ENCODE data around the gene SPTBN2.
A peak's percentile ranks its signal among the peaks of the same experiment; 100 is the strongest.

The SPTBN2 gene

GRCh38 chr11:66700742-66701141 is 28.3 kb downstream of the SPTBN2 start:
- no peak for DNase-seq

- DNase-seq, result no peak
Observed at GRCh38 chr11:66700337-66700736, 28.7 kb downstream of the SPTBN2 start.

GRCh38 chr11:66698491-66698890 is 30.5 kb downstream of the SPTBN2 start:
- no peak for DNase-seq

DNA sequence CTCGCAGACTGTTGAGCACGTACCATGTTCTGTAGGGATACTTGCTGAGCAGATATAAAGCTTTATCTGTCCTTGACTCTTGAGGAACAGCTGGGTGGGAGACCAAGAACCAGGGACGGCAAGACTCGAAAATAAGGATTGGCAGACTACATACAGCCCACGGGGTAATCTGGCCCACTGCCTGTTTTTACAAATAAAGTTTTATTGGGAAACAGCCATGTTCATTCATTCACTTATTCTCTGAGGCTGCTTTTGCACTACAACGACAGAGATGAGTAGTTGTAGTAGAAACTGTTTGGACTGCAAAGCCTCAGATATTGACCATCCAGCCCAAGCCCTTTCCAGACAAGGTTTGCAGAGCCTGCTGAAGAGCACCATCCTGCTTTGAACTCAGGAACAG is 31.0 kb downstream of the SPTBN2 start:
- DNase-seq, result no peak

DNA sequence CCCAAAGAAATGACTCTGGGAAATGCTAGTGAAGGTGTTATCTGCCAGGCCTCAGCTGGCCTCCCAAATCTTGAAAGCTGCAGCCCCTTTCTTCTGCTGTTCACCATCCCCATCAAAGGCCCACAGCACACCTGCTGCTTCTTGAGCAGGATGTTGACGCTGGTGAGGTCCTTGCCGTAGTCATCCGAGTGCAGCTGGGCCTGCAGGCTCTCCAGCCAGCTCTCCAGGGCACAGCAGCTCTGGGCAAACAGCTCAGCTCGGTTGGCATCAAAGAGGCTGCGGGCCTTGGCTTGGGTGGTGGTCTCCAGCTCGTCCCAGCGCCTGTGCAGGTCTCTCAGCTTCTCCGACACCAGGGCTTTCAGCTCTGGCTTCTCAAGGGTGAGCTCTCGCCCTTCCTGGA is 32.9 kb downstream of the SPTBN2 start:
- DNase-seq, result no peak

DNA sequence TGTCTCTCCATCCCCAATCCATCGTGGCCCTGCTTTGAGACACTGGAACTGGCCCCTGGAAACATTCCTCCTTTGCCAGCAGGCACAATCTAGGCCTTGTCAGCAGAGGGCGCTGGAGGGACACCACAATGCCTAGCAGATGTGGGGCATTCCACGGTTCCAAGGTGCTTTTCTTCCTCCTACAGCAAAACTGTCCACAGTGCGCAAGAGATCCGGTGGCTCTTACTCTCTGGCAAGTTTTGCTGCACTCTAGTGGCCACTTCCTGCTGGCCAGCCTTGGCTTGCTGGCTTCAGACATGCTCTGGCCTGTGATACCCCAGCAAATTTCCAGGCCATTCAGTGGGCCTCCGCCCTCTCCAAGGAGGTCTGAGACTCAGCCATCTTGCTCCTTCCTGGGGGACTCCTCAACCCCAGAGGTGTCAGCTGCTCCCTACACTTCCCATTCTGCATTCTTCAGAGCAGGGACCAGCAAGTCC is 34.2 kb downstream of the SPTBN2 start:
- peak; percentile 78 to 84 for DNase-seq

DNA sequence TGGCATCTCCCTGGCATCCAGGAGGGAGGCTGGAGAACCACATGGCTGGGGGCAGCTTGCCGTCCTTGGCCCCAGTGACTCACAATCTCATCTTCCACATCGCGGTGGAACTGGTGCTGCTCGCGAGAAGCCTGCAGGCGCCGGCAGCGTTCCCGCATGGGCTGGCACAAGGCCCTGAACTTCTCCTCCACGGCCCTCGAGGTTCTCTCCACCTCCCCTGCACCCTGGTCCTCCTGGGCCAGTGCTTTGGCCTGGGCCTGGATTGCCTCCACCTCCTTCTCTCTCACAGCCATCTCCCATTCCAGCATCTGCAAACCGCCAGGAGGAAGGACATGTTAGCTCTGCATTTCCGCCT is 35.0 kb downstream of the SPTBN2 start:
- DNase-seq, result no peak

GRCh38 chr11:66693356-66694055 is 35.5 kb downstream of the SPTBN2 start:
- no peak for DNase-seq

DNA sequence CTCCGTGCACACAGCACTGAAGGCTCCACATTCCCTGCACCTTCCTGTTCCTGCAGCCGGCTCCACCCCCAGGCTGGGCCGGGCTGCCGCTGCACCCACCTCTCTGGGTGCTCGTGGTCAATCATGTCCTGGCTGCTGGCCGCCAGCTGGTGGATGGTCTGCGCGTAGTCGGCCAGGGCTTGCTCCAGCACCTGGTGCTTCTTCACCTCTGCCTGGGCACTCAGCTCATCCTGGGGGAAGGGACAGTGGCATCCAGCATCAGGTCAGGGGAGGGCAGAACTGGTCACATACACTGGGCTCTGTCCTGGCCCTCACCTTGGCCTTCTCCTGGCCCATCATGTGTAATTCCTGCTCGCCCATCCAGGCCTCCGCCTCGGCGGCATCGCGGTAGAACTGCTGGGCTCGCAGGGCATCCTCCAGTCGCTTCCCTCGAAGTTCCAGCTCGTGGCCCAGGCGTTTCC is 36.1 kb downstream of the SPTBN2 start:
- no peak for DNase-seq

DNA sequence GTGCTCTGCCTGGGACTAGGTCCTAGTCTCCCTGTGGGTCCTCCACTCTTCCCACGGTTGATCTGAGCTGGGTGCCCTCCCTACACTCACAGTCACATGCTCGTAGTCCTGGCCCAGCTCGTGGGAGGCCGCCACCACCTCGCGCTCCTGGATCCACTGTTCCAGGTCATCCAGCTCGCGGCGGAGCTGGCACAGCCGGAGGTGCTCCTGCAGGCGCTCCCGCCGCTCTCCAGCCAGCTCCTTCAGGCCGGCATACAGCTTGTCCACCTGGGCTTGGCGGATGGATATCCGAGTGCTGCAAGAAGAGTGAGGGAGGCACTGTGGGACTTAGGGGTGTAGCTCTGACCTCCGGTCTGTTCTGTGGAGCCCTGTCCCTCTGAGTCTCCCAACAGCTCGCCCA is 36.6 kb downstream of the SPTBN2 start:
- no peak for DNase-seq

DNA sequence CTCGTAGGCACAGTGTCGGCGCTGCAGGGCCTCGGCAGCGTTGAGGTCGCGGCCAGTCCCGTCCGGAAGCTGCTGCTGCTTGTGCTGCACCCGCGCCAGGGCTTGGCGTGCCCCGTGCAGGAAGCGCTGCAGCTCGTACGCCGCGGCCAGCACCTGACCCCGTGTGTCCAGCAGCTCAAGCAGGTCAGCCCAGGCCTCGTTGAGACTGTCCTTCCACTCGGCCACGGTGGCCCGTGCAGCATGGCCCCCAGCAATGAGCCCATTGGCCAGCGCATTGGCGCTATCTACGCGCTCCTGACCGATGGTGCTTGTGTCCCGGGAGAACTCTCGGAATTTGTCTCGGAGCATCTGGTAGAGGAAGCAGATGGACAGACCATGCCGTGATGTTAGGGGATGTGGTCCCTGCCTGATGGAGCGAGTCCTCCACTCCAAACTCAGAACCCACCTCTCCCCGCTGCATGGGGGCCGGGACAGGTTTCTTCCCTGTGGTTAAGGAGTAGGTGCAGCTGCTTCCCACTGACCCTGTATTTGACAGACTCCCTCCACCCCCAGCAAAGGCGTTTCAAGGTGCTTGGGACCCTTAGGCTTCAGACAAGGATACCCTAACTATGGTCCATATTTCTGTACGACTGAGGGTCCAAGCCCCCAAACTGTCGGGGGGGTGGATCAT is 37.6 kb downstream of the SPTBN2 start:
- no peak for DNase-seq

GRCh38 chr11:66689661-66690590 is 39.1 kb downstream of the SPTBN2 start:
- no peak for DNase-seq

- no peak for DNase-seq
Observed at GRCh38 chr11:66688561-66689534, 40.2 kb downstream of the SPTBN2 start.

GRCh38 chr11:66687831-66688281 is 41.2 kb downstream of the SPTBN2 start:
- DNase-seq, result no peak

DNA sequence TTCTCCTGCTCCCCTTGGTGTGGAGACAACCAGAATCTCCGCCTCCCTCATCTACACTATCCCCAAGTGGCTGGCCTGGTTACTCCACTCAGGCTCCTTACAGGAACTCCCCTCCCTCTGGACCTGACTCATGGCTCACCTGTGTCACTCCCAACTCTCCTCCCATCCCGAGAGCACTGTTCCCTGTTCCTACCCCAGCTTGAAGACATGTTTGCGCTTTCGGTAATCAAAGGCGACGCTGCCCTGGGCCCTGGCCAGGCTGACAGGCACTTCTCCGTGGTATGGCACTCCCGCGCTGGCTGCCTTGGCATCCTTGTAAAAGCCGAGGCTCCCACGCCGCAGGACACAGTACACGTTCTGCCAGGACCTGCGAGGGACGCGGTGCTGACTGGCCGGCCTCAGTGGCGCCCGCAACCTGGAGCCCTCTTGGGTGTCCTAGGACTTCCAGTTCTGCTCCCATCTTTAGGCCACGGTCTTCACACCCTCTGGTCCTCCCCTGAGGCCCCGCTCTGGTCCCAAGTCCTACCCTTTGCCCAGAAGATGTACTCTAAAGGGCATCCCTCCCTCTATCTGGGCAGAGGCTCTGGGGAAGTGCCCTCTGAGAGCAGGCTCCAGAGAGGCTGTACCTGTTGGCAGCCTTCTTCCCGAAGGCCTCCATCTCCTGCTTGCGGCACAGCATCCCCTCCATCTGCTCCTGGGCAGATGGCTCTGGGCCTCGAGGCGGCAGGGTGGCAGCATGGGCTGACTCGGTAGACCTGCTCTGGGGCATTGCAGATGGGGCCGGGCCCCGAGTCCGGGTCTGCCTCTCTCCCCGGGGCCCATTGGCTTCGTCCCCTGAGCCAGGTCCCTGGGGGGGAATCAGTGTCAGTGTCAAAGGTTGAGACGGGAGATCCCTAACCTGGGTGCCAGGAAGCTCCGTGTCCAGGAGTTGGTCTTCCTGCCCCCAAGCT is 41.9 kb downstream of the SPTBN2 start:
- no peak for DNase-seq

DNA sequence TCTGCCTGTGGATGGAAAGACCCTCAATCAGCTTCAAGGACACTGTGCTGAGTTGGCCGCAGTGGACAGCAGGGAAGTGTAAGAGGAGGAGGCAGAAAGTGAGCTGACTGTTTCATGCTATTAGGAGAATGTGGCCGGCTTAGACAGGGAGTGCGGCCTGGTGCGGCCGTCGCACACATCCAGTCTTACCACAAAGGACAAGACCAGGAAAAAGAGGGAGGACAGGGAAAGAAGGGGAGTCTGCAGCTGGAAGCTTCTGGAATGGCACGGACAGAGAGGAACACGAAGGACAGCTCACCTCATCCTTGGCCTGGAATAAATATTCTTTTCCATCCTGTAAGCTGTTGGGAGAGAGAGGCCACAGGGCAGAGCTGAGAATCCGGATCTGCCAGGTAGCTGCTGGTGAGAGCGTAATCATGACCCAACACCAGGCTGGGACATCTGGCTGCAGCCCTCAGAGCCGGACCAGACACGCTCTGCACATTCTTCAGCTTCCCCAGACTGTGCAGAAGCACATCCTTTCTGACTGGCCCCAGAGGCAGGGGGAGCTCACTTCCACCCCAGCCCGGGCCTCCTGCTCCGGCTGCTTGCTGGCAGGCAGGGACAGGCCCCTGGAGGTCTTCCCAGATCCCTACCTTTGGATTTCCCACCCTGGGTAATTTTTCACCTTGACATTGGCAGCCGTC is 42.8 kb downstream of the SPTBN2 start:
- no peak for DNase-seq

GRCh38 chr11:66685276-66686099 is 43.5 kb downstream of the SPTBN2 start:
- no peak for DNase-seq

DNA sequence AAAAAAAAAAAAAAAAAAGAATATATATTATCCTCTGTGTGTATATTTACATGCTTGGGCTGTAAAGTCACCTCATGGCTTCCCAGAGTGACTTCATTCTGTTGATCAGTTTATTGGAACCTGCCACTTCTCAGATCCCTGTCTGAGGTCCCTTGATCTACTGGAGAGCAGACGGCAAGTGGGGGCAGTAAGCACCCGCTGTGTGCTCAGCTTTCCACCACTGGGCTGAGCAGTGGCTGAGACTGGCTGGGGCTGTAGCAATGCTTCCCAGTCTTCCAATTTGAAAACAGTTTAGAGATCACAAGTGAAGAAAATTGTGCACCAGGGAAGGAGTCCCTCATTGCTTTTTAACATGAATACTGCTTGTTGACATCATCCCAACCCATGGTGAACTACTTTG is 44.4 kb downstream of the SPTBN2 start:
- DNase-seq, result no peak

- DNase-seq, result no peak
Observed at GRCh38 chr11:66683877-66684276, 45.1 kb downstream of the SPTBN2 start.

All from NCI-H446 (cell line).